Measurements from ENCODE around the gene CYBA.
"Not testable (repeated sequence)": the region's sequence is repeated elsewhere in the genome, so short reads cannot be mapped to it uniquely, and the experiment has no call there.

Gene CYBA

DNA sequence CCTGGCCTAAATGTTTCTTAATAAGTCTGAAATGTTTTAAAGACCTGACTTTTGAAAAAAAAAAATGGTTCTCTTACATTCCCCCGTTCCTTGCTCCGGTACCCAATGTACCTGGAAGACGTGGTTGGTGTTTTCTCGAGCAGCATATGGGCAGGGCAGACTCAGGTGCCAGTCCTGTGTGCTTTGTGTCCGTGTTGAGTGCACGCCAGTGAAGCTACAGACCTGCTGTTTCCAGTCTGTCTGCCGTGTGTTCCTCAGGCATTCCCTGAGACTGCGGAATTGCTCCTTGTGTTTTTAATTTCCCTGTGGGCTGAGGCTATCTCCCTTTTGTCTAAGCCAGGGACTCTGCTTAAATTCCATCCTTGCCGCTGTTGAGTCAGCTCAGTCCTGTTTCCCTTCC is 24.2 kb downstream of the CYBA start:
- no peak for DNase-seq

DNA sequence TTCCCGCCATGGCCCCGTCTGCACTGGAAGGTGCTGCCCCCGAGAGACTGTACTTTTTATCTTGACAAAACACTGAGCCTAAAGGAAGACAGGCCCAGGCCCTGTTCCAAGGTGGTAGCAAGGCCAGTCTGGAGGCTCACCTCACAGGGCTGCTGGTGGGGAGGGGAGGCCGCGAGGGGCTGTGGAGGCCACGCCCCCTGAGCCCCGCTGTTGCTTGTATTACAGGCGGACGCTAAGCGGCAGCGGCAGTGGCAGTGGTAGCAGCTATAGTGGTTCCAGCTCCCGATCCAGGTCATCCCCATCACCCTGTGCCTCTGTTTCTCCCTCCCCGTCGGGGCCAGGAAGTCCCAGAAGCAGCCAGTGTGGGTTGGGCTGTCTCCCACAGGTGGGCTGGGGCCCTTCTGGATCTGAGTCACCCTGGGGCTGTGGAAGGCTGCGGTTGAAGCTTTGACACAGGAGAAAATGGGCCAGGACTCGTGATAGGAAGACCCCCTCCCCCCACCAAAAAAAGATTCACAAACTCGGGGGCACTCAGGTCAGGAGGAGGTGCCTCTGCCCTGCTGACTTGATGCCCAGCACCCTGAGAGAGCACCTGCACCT is 25.8 kb downstream of the CYBA start:
- no peak for DNase-seq

DNA sequence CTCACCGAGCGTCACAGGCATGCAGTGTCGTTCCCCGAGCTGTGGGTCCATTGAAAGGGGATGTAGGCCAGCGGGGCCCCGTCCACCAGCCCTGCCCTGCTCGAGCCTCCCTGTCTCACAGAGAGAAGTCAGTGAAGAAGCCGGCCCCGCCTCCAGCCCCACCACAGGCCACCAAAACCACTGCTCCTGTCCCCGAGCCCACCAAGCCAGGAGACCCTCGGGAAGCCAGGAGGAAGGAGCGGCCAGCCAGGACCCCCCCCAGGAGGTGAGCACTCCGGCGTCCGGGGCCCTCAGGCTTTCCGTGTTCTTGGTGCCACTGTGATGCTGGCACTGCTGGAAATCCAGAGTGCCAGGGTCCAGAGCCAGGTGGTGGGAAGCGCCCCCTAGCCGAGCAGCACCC is 26.4 kb downstream of the CYBA start:
- no peak for DNase-seq

DNA sequence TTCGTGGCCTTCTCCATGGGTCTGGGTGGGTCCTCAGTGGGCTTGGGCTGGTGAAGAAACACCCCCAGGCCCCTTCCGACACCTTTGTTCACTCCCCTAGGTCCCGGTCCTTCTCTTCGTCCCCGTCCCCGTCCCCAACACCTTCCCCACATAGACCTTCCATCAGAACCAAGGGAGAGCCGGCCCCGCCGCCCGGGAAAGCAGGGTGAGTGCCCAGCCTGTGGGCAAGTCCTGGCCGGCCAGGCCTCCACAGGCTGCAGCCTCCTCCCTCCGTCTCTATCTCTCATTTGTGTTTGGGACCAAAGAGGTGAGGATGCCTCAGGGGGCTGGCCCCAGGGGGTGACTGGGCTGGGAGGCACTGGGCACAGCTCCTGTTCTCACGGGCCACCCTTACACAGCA is 27.0 kb downstream of the CYBA start:
- no peak for DNase-seq

DNA sequence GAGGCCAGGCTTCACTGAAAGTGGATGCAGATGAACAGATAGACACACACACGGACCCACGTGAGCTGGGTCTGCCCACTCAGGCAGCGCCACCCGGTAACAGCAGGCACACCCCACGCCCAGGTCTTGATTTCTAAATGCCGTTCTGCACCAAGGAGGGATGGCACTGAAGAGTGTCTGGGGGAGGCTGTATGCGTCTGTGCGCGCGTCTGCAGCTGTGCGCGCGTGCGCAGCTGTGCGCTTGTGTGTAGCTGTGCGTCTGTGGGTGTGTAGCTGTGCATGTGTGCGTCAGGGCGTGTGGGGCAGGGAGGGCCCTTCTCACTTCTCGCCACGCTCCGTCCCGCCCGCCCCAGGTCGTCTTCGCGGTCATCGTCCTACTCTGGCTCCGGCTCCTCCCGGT is 28.0 kb downstream of the CYBA start:
- DNase-seq, result no peak

DNA sequence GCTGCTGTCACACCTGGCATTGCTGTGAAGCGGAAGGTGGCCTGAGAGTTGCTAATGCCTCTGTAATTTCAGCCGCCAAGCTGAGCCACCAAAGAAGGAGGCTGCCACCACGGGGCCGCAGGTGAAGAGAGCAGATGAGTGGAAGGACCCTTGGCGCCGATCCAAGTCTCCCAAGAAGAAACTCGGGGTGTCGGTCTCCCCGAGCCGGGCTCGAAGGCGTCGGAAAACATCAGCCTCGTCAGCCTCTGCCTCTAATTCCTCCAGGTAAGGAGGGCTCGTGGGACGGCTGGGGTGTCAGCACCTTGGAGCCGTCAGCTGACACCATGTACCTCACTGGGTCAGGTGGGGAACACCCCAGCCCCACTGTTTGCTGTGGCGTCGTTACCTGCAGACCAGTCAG is 28.7 kb downstream of the CYBA start:
- DNase-seq, result no peak

DNA sequence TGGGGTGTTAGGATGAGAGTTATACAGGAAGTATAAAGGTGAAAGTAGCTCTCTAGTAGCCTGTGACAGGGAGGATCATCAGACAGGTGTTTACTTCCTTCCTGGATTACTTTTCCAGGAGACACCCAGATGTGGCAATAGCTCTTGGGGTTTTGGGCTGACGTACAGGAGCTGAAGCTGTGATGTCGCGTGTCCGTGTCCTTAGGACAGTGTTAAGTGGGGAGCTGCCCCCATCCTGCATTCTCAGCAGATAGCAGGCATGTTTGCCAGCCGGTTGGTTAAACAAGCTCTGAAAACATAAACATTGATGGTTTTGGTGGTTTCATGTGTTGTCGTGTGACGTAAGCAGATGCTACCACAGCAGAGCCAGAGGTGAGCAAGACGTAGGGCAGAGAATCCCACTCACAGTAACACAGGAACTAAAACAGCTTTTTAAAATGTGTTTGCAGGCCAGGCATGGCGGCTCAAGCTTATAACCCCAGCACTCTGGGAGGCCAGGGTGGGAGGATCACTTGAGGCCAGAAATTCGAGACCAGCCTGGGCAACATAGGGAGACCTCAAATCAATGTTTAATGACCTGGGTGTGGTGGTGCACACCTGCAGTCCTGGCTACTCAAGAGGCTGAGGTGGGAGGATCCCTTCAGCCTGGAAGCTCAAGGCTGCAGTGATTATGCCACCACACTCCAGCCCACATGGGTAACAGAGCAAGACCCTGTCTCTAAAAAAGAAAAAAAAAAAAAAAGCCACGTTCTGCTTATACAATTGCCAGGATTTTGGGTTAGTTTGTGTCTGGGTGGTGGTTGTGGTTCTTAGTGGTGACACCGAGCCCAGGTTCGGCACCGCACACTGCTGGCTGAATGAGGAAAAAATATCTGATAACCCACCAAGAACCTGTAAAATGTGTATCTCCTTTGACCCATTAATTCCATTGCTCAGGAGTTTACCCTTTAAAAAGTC is 30.7 kb downstream of the CYBA start:
- DNase-seq, result no peak

DNA sequence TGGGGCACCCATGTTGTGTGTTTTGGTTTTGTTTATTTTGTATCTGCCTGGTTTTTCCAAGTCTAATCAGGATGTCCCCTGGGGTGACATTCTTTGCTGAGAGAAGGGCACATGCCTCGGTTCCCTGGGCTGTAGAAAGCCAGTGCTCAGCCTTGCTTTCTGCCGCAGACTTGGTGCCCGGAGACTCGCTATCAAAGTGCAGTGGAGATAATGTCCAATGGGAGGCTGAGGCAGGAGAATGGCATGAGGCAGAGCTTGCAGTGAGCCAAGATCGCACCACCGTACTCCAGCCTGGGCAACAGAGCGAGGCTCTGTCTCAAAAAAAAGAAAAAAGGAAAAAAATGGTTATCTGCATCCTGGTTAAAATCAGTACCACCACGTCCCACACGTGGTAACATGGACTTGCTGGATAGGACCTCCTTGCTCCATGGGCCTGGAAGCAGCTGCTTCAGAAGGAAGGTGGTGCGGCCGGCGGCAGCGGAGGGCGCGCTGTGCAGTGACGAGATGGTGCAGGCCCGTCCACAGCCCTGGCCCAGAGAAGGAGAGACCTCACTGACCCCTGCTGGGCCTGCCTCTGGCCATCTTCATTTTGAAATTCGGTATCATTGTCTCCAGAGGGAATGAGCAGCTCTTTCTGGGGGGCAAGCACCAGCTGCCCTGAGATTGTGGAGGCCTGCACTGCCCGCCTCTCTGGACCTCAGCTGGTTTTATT is 31.7 kb downstream of the CYBA start:
- no peak for DNase-seq

DNA sequence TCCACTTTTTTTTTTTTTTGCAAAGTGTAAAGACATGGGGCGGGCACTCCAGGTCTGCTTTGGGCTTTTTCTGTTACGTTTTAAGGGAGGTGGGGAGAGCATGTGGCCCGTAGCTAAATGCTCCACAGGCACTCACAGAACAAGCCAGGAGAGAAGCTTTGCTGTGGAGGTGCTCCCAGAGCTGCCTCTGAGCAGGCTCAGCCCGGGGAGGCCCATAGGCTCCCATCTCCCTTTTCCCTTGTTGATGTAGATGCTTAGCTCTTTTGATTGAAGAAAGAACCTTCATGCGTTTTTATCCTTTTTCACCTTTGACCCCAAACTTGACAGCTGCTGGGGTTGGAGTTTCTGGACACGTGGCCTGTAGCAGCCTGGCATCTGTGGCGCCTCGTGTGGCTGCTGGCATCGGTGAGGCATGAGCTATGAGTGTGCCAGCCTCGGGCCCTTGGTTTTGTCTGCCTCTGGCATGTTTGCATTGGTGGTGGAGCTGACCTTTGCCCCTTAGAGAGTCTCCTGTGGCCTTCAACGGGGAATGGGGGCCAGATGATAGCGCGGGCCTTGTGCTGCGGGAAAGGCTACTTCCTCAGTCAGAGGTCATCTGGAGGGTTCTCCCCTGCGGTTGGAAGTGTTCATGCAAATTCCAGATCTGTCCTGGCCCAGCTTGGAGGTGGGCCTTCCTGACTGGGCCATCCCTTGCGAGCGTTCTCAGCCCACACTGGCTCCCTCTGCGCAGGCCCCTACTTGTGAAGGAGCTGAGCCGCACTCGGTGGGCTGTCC is 32.5 kb downstream of the CYBA start:
- DNase-seq, result no peak

DNA sequence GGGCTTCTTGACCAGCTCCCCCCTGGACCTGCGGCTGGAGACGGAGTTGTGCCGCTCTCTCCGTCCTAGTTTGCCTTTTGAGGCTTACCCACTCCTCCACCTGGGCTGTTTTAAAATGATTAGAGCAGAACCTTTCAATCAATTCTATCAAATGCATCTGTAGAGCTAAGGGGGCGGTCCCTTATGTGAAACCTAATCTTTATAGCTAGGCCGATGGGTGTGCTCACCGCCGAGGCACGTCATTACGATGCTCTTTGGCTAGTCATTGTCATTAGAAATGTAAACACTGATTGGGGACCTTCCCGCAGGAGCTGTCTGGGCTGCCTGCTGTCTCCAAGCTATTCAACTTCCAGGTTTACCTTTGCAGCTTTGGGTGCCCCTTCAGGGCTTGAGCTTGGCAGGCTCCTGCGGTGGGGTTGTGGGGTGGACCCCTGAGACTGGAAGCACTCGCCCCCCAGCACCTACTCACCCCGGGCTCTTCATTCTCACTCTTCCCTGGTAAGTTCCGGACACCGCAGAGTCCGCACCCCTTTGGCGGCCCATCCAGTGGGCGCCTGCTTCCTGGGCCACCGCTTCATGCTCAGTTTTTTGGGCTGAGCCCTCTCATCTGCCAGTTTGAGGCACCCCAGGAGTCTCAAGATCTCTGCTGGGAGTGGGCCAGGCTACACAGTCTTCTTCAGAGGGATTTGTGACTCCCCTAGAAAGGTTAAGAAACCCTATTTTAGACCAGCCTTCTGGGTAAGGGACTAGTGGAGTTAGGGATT is 33.4 kb downstream of the CYBA start:
- peak; percentile 36 for DNase-seq

DNA sequence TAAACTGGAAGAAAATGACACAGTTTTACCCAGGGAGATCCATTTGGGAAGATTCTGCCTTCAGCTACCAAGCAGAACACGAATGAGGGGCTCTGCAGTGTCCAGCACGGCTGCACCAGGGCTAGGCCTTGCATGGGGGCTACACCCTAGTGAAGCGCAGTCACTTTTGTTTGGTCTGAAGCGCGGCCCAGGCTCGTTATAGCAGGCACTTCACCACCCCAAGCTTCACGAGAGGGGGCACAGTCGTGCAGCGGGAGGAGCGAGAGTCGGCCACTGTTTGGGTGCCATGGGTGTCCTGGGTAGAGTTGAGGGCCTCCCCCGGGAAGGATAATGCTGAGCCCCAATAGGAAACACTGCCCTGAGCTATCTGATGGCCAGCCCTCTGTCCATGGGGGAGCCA is 34.1 kb downstream of the CYBA start:
- no peak for DNase-seq

DNA sequence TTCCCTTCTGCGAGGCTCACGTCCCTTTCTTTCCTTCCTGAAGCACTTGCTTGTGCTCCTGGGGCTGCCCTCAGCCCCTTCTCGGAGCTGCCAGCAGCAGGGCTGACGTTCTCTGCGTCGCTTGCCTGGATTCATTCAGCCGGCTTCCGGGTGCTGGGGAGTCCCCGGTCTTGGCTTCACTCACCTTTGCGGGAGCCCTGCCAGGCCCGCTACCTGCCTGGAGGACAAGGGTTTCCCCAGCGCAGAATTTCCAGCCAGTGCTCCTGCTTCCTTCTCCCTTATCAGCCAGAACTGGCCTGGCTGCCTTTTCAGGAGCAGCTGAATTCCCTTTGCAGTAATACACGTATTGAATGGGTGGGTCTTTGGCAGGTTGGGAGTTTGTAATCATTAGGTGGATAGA is 34.5 kb downstream of the CYBA start:
- DNase-seq, result no peak

DNA sequence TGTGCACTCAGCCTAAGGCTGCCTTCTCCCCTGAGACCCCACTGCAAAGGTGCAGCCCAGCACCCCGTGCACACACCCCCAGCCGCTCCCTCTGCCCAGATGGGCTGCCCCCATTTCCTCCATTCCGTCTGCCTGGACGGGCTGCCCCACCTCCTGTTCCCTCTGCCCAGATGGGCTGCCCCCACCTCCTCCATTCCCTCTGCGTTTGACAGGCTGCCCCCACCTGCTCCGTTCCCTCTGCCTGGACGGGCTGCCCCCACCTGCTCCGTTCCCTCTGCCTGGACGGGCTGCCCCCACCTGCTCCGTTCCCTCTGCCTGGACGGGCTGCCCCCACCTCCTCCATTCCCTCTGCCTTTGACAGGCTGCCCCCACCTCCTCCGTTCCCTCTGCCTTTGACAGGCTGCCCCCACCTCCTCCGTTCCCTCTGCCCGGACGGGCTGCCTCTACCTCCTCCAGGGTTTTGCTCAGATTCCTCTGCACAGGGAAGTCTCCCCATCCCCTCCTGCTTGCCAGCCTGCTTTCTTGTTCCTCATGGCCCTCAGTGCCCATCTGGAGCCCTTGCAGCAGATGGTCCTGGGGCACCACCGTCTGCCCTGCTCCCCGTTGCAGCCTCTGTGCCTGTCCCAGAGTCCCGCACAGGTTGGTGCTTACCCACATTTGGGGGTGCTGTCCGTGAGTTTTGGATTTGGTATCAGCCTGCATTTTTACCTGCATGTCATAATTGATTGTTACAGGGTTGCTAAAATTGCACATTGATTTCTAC is 35.9 kb downstream of the CYBA start:
- no peak for DNase-seq

DNA sequence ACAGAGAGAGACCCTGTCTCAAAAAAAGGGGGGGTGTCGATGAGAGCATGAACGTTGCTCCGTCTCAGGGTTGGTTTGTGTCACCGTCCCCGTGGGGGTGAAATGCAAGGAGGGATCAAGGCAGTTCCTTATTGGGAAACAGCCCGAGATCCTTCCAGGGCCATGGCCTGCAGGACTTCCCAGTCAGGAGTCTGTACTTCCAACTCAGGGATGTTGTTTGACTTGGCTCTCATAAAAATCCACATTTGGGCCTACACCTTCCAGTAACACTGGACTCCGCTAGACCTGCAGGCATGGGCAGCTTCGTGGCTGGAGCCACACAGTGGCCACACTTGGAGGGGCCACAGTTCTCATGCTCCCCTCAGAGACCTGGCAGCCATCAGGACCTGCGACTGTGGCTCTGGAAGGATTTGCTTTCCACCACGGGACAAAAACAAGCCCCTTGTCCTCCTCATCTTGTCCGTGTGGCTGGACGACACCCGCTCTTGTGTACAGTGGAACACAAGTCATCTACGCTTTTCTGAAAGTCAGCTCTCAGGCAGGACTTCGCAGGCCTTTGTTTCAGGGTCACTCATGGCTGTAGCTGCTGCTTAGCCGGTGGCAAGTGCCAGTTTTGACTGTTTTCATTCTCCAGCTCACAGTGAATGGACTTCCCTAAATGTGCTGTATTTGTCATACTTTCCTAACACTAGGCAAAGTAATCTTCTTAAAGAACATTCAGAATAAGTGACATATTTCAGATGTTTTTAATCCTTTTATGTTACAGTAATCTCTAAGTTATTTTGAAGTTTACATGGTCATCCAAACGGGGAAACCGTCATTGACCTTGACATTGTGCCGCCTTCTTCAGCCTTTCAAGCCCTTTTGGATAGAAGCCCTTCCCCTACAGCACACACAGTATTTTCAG is 36.7 kb downstream of the CYBA start:
- no peak for DNase-seq

DNA sequence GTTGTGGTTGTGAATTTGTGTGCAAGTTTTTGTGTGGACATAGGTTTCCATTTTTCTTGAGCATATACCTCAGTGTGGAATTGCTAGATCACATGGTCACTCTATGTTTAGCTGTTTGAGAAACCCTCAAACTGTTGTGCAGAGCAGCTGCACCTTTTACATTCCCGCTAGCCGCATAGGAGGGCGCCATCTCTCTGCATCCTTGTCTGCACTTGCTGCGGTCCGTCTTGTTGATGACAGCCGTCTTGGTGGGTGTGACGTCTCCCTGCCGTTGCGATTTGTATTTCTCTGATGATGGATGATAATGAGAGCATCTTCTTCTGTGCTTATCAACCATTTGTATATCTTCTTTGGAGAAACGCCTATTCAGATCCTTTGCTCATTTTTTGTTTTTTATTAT is 37.6 kb downstream of the CYBA start:
- no peak for DNase-seq

DNA sequence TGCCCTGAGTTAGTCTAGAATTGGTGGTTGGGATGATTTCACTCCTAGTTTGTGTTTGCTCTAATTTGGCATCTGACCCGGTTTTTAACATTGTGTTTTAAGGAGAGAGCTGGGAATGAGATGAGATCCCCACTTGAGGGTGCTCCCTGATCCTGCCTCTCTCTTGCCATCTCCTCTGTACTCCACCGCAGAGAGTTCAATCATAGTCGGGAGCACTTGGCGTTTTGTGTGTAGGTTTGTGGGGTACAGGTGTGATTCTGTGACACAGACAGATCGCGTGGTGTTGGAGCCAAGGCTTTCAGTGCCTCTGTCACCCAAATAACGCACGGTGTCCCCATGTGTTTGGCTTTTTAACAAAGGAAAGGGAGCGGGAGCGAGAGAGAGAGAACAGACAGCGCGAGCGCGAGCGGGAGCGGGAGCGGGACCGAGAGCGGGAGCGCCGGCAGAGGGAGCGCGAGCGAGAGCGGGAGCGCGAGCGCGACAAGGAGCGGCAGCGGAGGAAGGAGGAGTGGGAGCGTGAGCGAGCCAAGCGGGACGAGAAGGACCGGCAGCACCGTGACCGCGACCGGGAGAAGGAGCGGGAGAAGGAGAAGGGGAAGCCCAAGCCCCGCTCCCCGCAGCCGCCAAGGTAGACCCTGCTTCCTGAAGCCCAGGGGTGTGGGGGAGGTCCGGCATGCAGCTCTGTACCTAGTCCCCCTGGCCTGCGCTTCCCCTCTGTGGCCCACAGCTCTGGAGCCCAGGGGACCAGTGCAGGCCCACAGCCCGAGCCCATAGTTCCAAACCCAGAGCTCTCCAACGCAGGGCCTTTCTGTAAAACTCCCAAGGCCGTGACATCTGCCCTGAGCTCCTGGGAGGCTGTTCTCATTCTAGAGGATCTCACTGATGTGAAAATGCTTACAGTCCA is 39.7 kb downstream of the CYBA start:
- no peak for DNase-seq

DNA sequence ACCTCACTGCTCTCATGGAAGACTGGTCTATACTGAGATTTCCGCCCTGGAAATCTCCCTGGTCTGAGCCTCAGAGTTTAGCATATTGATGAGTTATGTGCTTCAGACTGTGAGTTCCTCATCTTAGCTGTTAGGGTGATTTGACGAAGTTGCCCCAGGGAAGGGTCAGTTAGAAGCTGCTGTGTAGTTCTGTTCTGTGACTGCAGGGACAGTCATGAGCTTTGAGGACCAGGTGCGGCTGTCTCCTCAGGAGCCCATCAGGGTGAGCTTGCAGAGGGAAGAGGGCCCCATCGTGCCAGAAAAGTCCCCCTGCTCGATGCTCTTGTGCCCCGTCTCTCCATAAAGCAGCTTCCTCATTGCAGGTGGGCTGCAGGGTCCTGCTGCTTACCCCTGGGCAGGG is 40.8 kb downstream of the CYBA start:
- DNase-seq, result no peak

DNA sequence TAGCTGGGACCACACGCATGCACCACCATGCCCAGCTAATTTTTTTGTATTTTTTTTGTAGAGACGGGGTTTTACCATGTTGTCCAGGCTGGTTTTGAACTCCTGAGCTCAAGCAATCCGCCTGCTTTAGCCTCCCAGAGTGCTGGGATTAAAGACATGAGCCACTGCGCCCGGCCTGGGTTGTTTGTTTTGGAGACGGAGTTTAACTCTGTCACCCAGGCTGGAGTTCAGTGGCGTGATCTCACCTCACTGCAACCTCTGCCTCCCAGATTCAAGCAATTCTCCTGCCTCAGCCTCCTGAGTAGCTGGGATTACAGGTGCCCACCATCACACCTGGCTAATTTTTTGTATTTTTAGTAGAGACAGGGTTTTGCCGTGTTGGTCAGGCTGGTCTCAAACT is 41.4 kb downstream of the CYBA start:
- DNase-seq, result not testable (repeated sequence)

DNA sequence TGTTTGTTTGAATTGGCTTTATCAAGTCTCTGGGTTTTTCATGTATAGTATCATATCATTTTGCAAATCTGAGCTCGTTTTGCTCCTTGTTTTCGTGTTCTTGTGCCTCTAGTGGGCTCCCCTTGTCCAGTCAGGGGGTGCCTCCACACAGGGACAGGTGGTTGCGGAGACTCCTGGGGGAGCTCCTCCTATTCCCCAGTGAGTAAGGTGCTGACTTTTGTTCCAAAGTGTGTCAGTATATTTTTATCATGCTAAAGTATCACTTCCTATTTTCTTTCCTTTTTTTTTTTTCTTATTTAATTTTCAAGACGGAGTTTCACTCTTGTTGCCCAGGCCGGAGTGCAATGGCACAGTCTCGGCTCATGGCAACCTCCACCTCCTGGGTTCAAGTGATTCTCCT is 42.8 kb downstream of the CYBA start:
- no peak for DNase-seq

Data from NCI-H2107 (cell line).